ENCODE measurements around the gene BICDL1.

- TF ChIP-seq, protein P1, sequence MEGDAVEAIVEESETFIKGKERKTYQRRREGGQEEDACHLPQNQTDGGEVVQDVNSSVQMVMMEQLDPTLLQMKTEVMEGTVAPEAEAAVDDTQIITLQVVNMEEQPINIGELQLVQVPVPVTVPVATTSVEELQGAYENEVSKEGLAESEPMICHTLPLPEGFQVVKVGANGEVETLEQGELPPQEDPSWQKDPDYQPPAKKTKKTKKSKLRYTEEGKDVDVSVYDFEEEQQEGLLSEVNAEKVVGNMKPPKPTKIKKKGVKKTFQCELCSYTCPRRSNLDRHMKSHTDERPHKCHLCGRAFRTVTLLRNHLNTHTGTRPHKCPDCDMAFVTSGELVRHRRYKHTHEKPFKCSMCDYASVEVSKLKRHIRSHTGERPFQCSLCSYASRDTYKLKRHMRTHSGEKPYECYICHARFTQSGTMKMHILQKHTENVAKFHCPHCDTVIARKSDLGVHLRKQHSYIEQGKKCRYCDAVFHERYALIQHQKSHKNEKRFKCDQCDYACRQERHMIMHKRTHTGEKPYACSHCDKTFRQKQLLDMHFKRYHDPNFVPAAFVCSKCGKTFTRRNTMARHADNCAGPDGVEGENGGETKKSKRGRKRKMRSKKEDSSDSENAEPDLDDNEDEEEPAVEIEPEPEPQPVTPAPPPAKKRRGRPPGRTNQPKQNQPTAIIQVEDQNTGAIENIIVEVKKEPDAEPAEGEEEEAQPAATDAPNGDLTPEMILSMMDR (IDR thresholded peaks at IDR 0.05): no peak
- no peak for TF ChIP-seq POLR2A (IDR thresholded peaks at IDR 0.05)
Observed at GRCh38 chr12:119998471-119999245, 9.6 kb downstream of the BICDL1 start.
